ENCODE measurements around the gene POR. TPM values are rescaled to one million over a fixed set of nuclear protein-coding genes. Genes with fewer than 3 reads are reported as not detected.
"Not testable (repeated sequence)": the region's sequence is repeated elsewhere in the genome, so short reads cannot be mapped to it uniquely, and the experiment has no call there.

POR gene
- 45.7 TPM for total RNA-seq
- long read RNA-seq, transcript POR-218 (16 exons, 2,522 nt) = major isoform, 23 of 60 reads
- long read RNA-seq, partial matches to known transcripts = 30 of 60 reads
- long read RNA-seq, other reads (novel, unspliced or antisense) = 5 of 60 reads

DNA sequence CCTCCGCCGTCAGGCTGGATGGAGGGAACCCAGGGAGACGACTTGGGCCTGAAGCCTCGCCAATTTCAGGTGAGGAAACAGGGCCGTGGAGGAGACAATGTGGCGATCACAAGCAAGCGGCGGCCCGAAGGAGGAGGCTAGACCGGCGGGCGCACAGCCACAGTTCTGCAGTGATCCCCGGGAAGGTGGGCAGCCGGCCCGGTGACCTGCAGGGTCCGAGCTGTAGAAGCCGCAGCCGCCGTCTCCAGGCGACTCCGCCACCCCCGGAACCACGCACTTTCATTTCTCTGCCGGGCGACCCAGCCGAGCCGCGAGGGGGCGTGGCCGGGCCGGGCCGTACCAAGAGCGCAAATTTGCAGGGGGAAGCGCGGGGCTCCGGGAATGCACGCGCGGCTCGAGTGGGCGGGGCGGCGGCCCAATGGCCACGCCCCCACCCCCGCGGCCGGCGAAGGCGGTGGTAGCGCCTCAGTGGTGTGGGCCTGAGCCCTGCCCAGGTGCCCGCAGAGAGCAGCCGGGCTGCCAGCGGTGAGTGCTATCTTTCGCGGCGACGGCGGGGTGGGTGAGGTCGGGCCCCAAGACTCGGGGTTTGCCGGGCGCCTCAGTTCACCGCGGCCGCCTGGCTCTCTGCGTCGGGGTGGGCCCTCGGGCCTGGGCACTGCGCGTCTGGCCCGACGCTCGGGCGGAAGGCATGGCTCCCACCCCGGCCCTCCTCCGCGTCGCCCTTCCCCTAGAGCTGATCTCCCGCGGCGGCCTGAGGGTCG is at the start of gene POR:
POR (plus strand) TSS at position 501 of the 761 bp plus-strand sequence. CDS start 38,847 bp downstream, outside the sequence.
- peak; percentile 97 for DNase-seq
- ATAC-seq = peak; percentile 99
- intact Hi-C loops (cut with micrococcal nuclease) = loop anchor here (5.0 kb wide), 2 partner anchors 37 to 38 kb away; partner anchors contain the start of gene RHBDD2

DNA sequence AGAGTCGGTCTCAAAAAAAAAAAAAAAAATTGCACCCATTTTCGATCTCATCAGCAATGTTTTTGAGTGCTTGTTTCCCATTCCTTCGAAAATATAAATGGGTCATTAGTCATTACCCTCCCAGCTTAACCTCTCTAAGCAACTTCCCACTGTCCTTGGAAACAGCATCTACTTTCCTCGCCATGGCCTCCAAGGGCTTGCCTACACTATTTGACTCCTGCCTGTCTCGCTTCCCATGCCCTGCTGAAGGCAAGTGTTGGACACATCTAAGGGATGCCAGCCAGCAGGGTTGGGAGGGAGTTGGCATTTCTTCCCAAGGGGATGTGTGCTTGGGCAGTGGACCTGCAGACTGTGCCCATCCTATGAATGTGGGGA is 48.9 kb upstream of the POR start:
- intact Hi-C loops (cut with micrococcal nuclease) = no loop called here

DNA sequence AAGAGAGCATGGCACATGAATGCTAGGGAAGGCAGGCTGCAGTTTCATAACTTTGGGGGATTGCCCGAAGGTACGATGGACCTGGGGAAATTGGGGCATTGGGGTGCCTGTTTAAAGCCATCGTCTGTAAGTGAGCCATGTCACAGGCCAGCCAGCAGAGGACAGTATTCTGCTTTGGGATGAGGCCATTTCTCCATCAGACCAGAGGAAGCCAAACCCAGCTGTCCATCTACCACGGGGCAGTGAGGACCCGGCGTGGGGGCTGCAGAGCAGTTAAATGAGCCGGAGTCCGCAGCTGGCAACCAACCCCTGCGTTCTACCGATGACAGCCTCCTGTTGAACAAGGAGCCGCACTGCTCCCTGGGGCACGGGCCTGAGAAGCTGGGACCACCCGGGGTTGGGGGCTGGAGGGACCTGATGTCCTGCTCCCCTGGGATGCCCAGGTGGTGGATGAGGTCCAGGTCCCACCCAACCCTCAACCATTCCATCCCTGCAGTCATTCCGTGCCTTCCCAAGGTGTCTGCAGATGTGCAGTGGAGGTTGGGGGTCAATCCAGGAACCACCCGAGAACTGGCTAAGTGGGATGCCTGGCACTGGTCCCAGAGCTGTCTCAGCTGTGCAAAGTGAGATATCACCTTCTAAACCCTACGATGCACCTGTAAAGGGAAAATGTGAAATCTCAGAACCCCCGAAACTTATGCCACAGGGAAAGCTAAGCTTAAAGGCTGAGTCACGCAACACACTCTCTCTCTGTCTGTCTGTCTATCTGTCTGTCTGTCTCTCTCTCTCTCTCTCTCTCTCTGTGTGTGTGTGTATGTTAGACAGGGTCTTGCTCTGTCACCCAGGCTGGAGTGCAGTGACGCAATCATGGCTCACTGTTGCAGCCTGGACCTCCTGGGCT is 48.2 kb upstream of the POR start:
- intact Hi-C loops (cut with micrococcal nuclease) = no loop called here
- ATAC-seq = peak; percentile 88
- DNase-seq = peak; percentile 55

More for the DNA sequence above, 48.9 kb upstream of the POR start:
- ATAC-seq = peak; percentile 25
- DNase-seq = no peak

DNA sequence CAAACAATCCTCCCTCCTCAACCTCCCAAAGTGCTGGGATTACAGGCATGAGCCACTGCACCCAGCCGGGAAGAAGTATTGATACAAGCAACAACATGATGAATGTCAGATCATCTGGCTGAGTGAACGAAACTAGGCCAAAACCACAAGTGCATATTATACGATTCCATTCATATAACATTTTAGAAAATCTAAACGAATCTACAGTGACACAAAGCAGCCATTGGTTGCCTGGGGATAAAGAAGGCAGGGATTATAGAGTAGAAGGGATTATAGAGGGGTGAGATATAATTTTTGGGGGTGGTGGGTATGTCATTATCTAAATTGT is 47.6 kb upstream of the POR start:
- DNase-seq (no peak), ATAC-seq (no peak)
- intact Hi-C loops (cut with micrococcal nuclease) = no loop called here

DNA sequence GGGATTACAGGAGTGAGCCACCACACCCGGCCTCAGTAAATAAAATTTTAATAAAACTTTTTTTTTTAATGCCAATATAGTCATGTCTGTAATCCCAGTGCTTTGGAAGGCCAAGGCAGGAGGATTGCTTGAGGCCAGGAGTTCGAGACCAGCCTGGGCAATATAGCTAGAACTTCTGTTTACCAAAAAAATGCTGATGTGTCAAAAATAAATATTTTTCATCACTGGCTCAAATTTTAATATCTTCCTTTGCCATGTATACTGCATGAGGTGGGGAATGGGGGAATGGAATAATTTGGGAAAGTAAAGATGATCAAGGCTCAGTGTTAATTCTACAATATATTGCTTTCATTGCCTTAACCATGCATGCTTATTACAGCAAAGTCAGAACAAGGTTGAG is 46.8 kb upstream of the POR start:
- no peak for ATAC-seq
- intact Hi-C loops (cut with micrococcal nuclease) = no loop called here
- DNase-seq = no peak

DNA sequence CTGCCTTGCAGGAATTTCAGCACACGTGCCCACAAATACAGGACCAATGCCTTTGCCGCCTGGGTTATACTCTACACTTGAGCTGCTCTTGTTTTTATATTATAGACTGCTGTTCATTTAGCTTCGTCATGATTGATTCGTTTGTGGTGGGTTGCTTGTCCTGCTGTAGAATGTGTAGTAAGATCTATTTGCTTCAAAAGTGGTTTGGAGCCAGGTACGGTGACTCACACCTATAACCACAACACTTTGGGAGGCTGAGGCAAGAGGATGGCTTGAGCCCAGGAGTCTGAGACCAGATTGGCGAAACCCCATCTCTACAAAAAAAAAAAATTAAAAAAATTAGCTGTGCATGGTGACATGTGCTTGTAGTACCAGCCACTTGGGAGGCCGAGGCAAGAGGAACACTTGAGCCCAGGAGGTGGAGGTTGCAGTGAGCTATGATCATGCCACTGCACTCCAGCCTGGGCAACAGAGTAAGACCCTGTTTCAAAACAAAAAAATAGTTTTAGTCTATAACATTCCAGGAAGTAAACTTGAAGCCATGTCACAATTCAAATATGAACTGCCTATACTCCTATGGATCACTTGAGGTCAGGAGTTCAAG is 45.1 kb upstream of the POR start:
- ATAC-seq = no peak
- DNase-seq = no peak
- intact Hi-C loops (cut with micrococcal nuclease) = loop anchor here (5.0 kb wide), 1 partner anchor 152 kb away; no protein-coding TSS in a partner anchor

DNA sequence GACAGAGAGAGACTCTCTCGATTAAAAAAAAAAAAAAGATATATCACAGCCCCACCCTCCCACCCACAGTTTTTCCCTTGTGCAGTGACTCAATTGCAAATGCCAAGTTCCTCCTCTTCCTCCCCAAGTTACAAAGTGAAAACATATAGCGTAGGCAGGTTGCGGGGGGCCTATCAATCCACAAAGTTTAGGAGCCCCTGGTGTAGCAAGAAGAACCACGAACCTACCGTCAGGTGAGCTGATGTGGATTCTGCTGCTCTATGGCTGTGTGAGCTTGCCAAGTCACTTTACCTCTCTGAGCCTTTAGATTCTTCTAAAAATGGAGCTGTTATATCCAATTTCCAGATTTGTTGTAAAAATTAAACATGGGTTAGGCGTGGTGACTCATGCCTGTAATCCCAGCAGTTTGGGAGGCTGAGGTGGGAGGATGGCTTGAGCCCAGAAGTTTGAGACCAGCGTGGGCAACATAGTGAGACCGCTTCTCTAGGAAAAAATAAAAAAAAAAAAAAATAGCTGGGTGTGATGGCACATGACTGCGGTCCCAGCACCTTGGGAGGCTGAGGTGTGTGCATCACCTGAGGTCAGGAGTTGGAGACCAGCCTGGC is 44.3 kb upstream of the POR start:
- DNase-seq (no peak), ATAC-seq (no peak)
- intact Hi-C loops (cut with micrococcal nuclease) = loop anchor here (5.0 kb wide), 1 partner anchor 152 kb away; no protein-coding TSS in a partner anchor

DNA sequence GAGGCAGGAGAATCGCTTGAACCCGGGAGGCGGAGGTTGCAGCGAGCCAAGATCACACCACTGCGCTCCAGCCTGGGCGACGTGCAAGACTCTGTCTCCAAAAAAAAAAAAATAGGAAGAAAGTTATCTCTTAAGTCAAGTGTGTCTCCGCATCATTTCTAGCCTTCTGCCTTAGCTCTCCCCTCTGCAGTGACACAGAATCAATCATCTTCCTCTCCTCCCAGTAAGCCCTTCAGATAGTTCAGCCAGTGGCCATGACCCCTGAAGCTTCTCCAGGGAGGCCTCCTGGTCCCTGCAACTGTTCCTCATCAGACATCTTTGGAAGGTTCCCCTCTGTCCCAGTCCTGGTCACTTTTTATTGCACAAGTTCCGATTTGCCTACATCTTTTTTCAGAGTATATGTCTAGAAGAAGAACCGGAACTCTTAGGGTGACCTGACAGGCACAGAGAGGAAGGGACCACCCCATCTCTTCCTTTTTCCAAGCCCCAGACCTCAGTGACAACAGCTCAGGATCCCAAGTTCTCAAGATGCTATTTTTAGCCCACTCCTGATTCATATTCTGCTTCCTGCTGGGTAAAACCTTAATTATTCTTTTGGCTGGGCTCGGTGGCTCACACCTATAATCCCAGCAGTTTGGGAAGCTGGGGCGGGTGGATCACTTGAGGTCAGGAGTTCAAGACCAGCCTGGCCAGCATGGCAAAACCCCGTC is 42.7 kb upstream of the POR start:
- ATAC-seq (peak; percentile 76), DNase-seq (no peak)
- intact Hi-C loops (cut with micrococcal nuclease) = loop anchor here (5.0 kb wide), 1 partner anchor 150 kb away; no protein-coding TSS in a partner anchor

DNA sequence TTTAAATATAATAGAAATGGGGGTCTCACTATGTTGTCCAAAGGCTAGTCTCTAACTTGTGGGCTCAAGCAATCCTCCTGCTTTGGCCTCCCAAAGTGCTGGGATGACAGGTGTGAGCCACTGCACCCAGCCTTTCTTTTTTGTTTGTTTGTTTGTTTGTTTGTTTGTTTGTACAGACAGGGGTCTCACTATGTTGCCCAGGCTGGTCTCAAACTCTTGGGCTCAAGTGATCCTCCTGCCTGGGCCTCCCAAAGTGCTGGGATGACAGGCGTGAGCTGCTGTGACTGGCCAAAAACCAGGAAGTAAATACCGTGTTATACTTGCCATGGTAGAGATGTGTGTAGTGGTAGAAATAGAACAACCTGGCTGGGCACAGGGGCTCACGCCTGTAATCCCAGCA is 40.8 kb upstream of the POR start:
- DNase-seq = not testable (repeated sequence)
- intact Hi-C loops (cut with micrococcal nuclease) = loop anchor here (5.0 kb wide), 1 partner anchor 148 kb away; no protein-coding TSS in a partner anchor

DNA sequence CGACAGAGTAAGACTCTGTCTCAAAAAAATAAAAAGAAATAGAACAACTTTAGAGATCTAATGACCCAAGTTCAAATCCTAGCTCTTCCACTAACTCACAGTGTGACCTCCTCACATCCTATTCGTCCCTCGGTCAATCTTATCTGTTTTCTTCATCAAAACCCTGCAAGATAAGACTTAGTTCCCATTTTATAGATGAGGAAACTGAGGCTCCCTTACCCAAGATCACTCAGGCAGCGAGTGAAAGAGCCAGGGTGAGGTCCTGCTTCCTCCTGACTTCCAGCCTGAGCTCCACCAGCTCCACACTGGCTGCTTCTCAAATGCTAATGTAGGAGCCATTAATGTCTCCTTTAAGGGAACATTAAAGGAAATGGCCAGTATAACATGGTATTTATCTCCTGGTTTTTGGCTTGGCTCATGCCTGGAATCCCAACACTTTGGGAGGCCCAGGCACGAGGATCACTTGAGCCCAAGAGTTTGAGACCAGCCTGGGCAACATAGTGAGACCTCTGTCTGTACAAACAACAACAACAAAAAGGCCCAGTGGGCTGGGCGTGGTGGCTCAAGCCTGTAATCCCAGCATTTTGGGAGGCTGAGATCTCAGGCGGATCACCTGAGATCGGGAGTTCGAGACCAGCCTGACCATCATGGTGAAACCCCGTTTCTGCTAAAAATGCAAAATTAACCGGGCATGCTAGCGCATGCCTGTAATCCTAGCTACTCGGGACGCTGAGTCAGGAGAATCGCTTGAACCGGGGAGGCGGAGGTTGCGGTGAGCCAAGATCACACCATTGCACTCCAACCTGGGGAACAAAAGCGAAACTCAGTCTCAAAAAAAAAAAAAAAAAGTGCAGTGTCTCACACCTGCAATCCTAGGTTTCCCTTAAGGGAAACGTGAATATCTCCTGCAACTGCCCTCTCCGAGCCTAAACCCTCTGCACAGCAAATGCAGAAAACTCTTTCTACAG is 39.6 kb upstream of the POR start:
- ATAC-seq (no peak), DNase-seq (no peak)
- intact Hi-C loops (cut with micrococcal nuclease) = loop anchor here (5.0 kb wide), 1 partner anchor 37 kb away; no protein-coding TSS in a partner anchor

More for the DNA sequence above, 40.8 kb upstream of the POR start:
- not testable (repeated sequence) for ATAC-seq

DNA sequence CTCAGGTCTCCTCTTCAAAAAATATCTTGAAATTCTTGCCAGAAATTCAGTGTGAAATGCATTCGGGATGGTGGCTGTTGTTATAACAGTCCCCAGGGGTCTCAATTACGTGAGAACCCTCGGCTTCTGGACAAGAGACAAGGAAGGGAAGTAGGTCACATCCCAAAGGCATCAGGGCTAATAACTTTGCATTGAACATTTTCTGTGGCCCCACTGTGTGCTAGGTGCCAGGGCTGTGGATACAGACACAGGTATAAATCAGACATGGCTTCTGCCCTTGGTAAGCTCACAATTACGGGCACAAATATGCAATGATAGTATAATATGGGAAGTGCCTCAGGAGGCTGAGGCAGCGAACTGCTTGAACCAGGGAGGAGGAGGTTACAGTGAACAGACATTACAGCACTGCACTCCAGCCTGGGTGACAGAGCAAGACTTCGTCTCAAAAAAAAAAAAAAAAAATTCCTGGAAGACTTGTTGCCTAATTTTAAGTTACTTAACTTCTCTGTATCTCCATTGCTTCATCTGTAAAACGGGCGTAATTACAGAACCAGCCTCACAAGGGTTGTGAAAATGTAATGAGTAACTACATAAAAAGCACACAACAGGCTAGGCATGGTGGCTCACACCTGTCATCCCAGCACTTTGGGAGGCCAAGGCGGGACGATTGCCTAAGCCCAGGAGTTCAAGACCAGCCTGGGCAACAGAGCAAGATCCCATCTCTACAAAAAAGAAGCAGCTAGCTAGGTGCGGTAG is 38.7 kb upstream of the POR start:
- ATAC-seq = no peak
- intact Hi-C loops (cut with micrococcal nuclease) = loop anchor here (5.0 kb wide), 1 partner anchor 36 kb away; no protein-coding TSS in a partner anchor
- DNase-seq = no peak

DNA sequence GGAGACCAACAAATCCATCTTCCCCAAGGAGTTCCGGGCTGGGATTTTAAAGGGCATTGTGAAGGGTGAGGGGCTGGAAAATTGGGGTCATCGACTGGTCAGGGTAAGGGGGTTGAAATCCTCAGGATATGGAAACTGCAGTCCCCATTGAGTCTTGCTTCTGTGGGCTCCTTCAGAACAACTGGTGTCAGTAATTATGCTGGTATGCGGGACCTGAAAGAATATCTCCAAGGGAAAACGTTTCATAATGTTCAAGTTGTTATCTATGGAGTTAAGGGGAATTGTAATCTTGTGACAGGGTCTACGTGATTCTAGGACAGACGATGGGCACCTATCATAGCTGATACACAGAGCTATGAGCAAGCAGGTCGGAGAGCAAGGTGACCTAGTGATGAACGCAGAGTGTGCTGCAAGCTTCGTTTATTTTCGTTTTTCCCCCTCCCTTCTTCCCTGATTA is 36.6 kb upstream of the POR start:
- ATAC-seq = no peak
- no peak for DNase-seq
- intact Hi-C loops (cut with micrococcal nuclease) = loop anchor here (5.0 kb wide), 1 partner anchor 34 kb away; no protein-coding TSS in a partner anchor

DNA sequence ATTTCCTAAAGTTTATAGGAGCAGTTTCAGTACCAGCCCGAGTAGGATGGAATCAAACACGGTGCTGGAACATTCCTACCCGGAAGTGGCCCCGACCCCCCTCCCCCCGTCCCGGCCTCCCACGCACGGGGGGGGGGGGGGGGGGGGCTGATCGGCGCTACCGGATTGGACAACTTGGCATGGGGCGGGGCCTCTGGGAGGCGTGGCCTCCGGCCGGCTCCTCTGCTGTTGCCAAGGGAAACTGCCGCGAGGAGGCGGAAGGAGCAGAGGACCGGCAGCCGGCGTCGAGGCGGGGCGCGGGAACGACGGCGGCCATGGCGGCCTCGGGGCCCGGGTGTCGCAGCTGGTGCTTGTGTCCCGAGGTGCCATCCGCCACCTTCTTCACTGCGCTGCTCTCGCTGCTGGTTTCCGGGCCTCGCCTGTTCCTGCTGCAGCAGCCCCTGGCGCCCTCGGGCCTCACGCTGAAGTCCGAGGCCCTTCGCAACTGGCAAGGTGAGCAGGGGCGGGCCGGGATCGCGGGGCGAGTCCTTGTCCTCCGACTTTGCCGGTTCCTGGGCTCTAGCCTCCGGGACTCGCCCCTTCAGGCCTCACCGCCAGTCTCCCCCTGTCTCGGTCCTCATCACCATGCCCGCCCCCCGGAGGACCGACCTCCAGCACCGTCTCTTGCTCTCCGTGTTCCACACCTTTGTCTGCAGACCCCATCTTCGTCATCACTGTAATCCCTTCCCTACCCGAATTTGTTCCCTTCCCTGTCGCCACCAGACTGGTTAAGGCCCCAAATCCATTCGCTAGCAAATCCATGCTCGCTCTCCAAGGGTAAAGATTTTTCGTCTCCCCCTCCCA is 36.0 kb upstream of the POR start, which contains the start of gene RHBDD2:
RHBDD2 (plus strand) TSS at position 266 of the 843 bp plus-strand sequence; CDS start at position 315, 49 bp downstream.
- peak; percentile 99 for ATAC-seq

DNA sequence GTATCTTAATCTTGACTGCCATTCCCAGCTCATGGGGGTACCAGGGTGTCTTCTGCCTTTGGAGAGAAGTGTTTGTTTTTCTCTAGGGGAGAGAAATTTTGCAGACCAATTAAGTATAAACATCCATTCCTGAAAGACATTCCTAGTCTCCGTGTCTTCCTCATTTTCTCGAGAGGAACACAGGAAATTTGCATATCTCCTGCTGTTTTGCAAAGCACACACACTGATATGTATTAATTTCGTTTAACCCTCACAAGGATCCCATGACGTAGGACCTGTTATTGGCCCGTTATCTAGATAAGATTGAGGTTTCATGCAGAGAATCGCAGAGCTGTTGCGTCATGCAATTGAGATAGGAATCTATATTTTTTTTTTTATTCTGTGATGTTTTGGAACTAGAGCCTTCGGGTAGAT is 35.2 kb upstream of the POR start:
- ATAC-seq = no peak
- intact Hi-C loops (cut with micrococcal nuclease) = loop anchor here (5.0 kb wide), 1 partner anchor 33 kb away; no protein-coding TSS in a partner anchor

More for the DNA sequence above, 36.0 kb upstream of the POR start, which contains the start of gene RHBDD2:
- DNase-seq = peak; percentile 97
- intact Hi-C loops (cut with micrococcal nuclease) = loop anchor here (5.0 kb wide), 1 partner anchor 33 kb away; no protein-coding TSS in a partner anchor

DNA sequence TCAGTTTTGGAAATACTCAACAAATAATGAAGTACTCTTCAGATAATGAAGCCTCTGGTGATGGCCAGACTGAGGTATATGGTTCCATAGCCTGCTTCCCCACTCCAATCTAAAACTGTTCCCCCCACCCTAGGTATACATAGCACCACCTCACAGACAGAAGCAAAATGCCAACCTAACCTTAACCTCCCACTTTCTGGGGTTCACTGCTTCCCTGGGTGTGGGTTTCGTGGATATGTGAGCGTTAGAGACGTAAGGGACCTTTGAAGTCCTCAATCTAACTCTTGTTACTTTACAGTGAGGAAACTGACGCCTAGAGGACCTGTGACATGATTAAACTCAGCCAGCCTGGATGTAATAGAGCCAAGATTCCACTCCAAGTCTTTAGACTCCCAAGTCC is 34.7 kb upstream of the POR start:
- DNase-seq (no peak), ATAC-seq (no peak)
- intact Hi-C loops (cut with micrococcal nuclease) = no loop called here

More for the DNA sequence above, 35.2 kb upstream of the POR start:
- no peak for DNase-seq

Data from left ventricle myocardium superior (tissue), 1 donor.